OCI-LY1 (cell line): ENCODE measurements around the gene BMP2K.

ENCODE experiments used
- H2AFZ ChIP-seq: fragments of 200-600 bp; sonication (generic), shearing (Covaris generic); 2 replicates; pipeline ENCODE4 v1.6.0; 2014; ENCODE audit warnings: antibody characterized with exemption, mild to moderate bottlenecking, low read length
- H3F3A ChIP-seq: fragments of 200-600 bp; sonication (generic), shearing (Covaris generic); 2 replicates; pipeline ENCODE4 v1.6.0; 2014; ENCODE audit warnings: mild to moderate bottlenecking, antibody characterized with exemption, low read length, moderate library complexity; ENCODE audit not compliant: insufficient read depth
- H3K27ac ChIP-seq: fragments of 200-600 bp; sonication (generic); 2 replicates; pipeline ENCODE4 v1.5.1; 2014; ENCODE audit warnings: low read length, mixed run types, mild to moderate bottlenecking, low read depth; ENCODE audit not compliant: poor library complexity, severe bottlenecking
- H3K27me3 ChIP-seq: fragments of 200-600 bp; sonication (generic); 2 replicates; pipeline ENCODE4 v1.6.0; 2014; ENCODE audit warnings: antibody characterized with exemption, mild to moderate bottlenecking, low read length, moderate library complexity; ENCODE audit not compliant: insufficient read depth
- H3K36me3 ChIP-seq: fragments of 200-600 bp; sonication (generic); 2 replicates; pipeline ENCODE4 v1.6.1; 2014; ENCODE audit warnings: mild to moderate bottlenecking, antibody characterized with exemption, low read length, moderate library complexity, mixed read lengths; ENCODE audit not compliant: insufficient read depth
- H3K4me1 ChIP-seq: fragments of 200-600 bp; sonication (generic); 2 replicates; pipeline ENCODE4 v1.5.1; 2014; ENCODE audit warnings: mild to moderate bottlenecking, low read length, moderate library complexity; ENCODE audit not compliant: insufficient read depth, severe bottlenecking
- H3K4me2 ChIP-seq: fragments of 200-600 bp; sonication (generic), shearing (Covaris generic); 2 replicates; pipeline ENCODE4 v1.6.1; 2014; ENCODE audit warnings: low read length
- H3K4me3 ChIP-seq: fragments of 200-600 bp; sonication (generic); 2 replicates; pipeline ENCODE4 v1.5.1; 2014; ENCODE audit warnings: low read length, low read depth, mild to moderate bottlenecking, mixed read lengths; ENCODE audit not compliant: poor library complexity, severe bottlenecking
- H3K79me2 ChIP-seq: fragments of 200-600 bp; shearing (Covaris generic); 2 replicates; pipeline ENCODE4 v1.6.1; 2016; ENCODE audit warnings: mixed run types, low read length, mixed read lengths; ENCODE audit not compliant: insufficient read depth
- H3K9ac ChIP-seq: fragments of 200-600 bp; sonication (generic), shearing (Covaris generic); 2 replicates; pipeline ENCODE4 v1.6.1; 2014; ENCODE audit warnings: mild to moderate bottlenecking, low read length, mixed read lengths
- H3K9me2 ChIP-seq: fragments of 200-600 bp; sonication (generic), shearing (Covaris generic); 2 replicates; pipeline ENCODE4 v1.6.1; 2014; ENCODE audit warnings: low read depth, mild to moderate bottlenecking, low read length, mixed read lengths
- H3K9me3 ChIP-seq: fragments of 200-600 bp; shearing (Covaris generic); 2 replicates; pipeline ENCODE4 v1.6.1; 2014; ENCODE audit warnings: low read length, mixed read lengths
- H4K20me1 ChIP-seq: fragments of 200-600 bp; sonication (generic), shearing (Covaris generic); 2 replicates; pipeline ENCODE4 v1.6.0; 2016; ENCODE audit warnings: mild to moderate bottlenecking, low read length; ENCODE audit not compliant: insufficient read depth
- CTCF ChIP-seq: fragments of 200-600 bp; sonication (generic), shearing (Covaris generic); IDR thresholded peaks from 2 replicates; pipeline ENCODE4 v1.5.1; 2017; ENCODE audit warnings: mild to moderate bottlenecking, antibody characterized with exemption, low read length, moderate library complexity, mixed read lengths
- EZH2 ChIP-seq: fragments of 200-600 bp; sonication (generic), shearing (Covaris generic); IDR thresholded peaks from 2 replicates; pipeline ENCODE4 v1.8.0; 2017; ENCODE audit warnings: borderline replicate concordance, mixed run types, mild to moderate bottlenecking, antibody characterized with exemption, low read length, moderate library complexity, mixed read lengths

BMP2K gene

GRCh38 chr4:78939667-78940008 is 163.5 kb downstream of the BMP2K start:
- no peaks in the 10 kb centered on the region for H3K9me2 ChIP-seq
- H3K4me3 ChIP-seq = peak overlapping the region; percentile 81
- H2AFZ ChIP-seq = peak overlapping the region; percentile 98
- no peak overlapping the region for H3K27ac ChIP-seq
- H3K4me2 ChIP-seq = peak overlapping the region; percentile 84
- H3K27me3 ChIP-seq = no peaks in the 10 kb centered on the region
- peaks cover 23% of the 10 kb centered on the region for H3K4me1 ChIP-seq
- no peaks in the 10 kb centered on the region for H3K36me3 ChIP-seq
- peak overlapping the region; percentile 64 for H3K9ac ChIP-seq
- no peaks in the 10 kb centered on the region for H4K20me1 ChIP-seq
- H3K9me3 ChIP-seq = no peaks in the 10 kb centered on the region
- TF ChIP-seq CTCF (no peak), EZH2 (no peak)
- H3K79me2 ChIP-seq = no peaks in the 10 kb centered on the region
- H3F3A ChIP-seq = no peaks in the 10 kb centered on the region

GRCh38 chr4:78940752-78941151 is 164.6 kb downstream of the BMP2K start:
- no peak overlapping the region for H3K4me2 ChIP-seq
- H3K4me1 ChIP-seq = peaks cover 23% of the 10 kb centered on the region
- H3K27ac ChIP-seq = no peak overlapping the region
- no peak overlapping the region for H2AFZ ChIP-seq
- H3K9me3 ChIP-seq = no peaks in the 10 kb centered on the region
- no peaks in the 10 kb centered on the region for H3F3A ChIP-seq
- H3K27me3 ChIP-seq = no peaks in the 10 kb centered on the region
- H4K20me1 ChIP-seq = no peaks in the 10 kb centered on the region
- no peaks in the 10 kb centered on the region for H3K9me2 ChIP-seq
- H3K79me2 ChIP-seq = no peaks in the 10 kb centered on the region
- no peak overlapping the region for H3K4me3 ChIP-seq
- TF ChIP-seq CTCF (no peak), EZH2 (no peak)
- H3K9ac ChIP-seq = no peak overlapping the region
- no peaks in the 10 kb centered on the region for H3K36me3 ChIP-seq

GRCh38 chr4:78944381-78944780 is 168.2 kb downstream of the BMP2K start:
- Histone ChIP-seq H3K27me3 (peaks cover 2% of the 10 kb centered on the region; the same call in 1 of the 2 replicates), H3K79me2 (no peaks in the 10 kb centered on the region), H3F3A (no peaks in the 10 kb centered on the region), H3K9ac (no peak overlapping the region), H3K4me3 (no peak overlapping the region), H3K4me2 (no peak overlapping the region), H3K9me2 (no peaks in the 10 kb centered on the region), H3K27ac (no peak overlapping the region), H3K9me3 (0 out of 2 replicates have a peak, but pooled peaks cover 4% of the 10 kb centered on the region), H3K36me3 (no peaks in the 10 kb centered on the region), H3K4me1 (peaks cover 9% of the 10 kb centered on the region), H4K20me1 (no peaks in the 10 kb centered on the region), H2AFZ (no peak overlapping the region)
- TF ChIP-seq CTCF (no peak), EZH2 (no peak)
